ENCODE data around the gene ZNFX1. TPM values are rescaled to one million over a fixed set of nuclear protein-coding genes. Genes with fewer than 3 reads are reported as not detected.

Gene ZNFX1
- total RNA-seq (2014; rRNA removed; shearing (Covaris generic)) (46.5 and 50.7 TPM in 2 replicates), polyA plus RNA-seq (2016; fragmentation: Nextera tagmentation; extraction: Ambion mirVana) (47.3 and 49.2 TPM in 2 replicates)

GRCh38 chr20:49278036-49278817, at the start of gene ZNFX1:
ZNFX1 (minus strand) TSS chr20:49278057; CDS start chr20:49275839, 2,218 bp downstream.
- H2AFZ ChIP-seq, result peak within 1 kb of the TSS; percentile 73

GRCh38 chr20:49326026-49326425, 48.2 kb upstream of the ZNFX1 start:
- Histone ChIP-seq H3K4me1 (ENCODE audit: insufficient read depth) (peaks cover 19% of the 10 kb centered on the region), H3K27me3 (replicated peaks; ENCODE audit: insufficient read depth) (peaks cover 22% of the 10 kb centered on the region; the same call in 1 of the 2 replicates), H3K36me3 (ENCODE audit: low read depth) (no peaks in the 10 kb centered on the region), H2AFZ (no peak overlapping the region), H3K9ac (no peak overlapping the region; the same call in 1 of the 2 replicates), H3K4me2 (ENCODE audit: unreplicated experiment) (peak overlapping the region; percentile 44), H3K79me2 (ENCODE audit: insufficient read depth) (no peaks in the 10 kb centered on the region), H3K9me2 (ENCODE audit: insufficient read depth) (no peaks in the 10 kb centered on the region), H3K27ac (no peak overlapping the region; the same call in 1 of the 2 replicates), H3F3A (ENCODE audit: insufficient read depth) (peaks cover 20% of the 10 kb centered on the region), H3K4me3 (peak overlapping the region; percentile 30; the same call in 1 of the 2 replicates), H3K9me3 (ENCODE audit: low read depth) (no peaks in the 10 kb centered on the region), H4K20me1 (ENCODE audit: insufficient read depth) (no peaks in the 10 kb centered on the region)
- in situ Hi-C loops (cut with MboI), result loop anchor here (25.0 kb wide), 1 partner anchor 511 kb away; no protein-coding TSS in a partner anchor
- DNase-seq, result peak; percentile 86
- TF ChIP-seq EZH2 (IDR thresholded peaks at IDR 0.05; ENCODE audit: insufficient read depth, poor library complexity, severe bottlenecking) (no peak), EZH2phosphoT487 (IDR thresholded peaks at IDR 0.05; ENCODE audit: insufficient read depth, low read depth) (no peak)
- 0 to 1% methylated on average over 10 of the region's 10 CpGs for WGBS, 2 experiments (ENCODE audit: low coverage in 1 of 2, low lambda C conversion rate in 2 of 2, missing lambda C conversion rate in 2 of 2)

More at GRCh38 chr20:49278036-49278817, at the start of gene ZNFX1:
- TF ChIP-seq EZH2 (IDR thresholded peaks at IDR 0.05; ENCODE audit: insufficient read depth, poor library complexity, severe bottlenecking) (no peak), EZH2phosphoT487 (IDR thresholded peaks at IDR 0.05; ENCODE audit: insufficient read depth, low read depth) (no peak)
- 0 to 2% methylated on average over 30 to 64 of the region's 80 CpGs for WGBS, 2 experiments (ENCODE audit: low coverage in 1 of 2, low lambda C conversion rate in 2 of 2, missing lambda C conversion rate in 2 of 2)
- peak; percentile 100 for DNase-seq
- Histone ChIP-seq H4K20me1 (ENCODE audit: insufficient read depth) (peaks cover 34% of the 10 kb centered on the region), H3K27ac (peak within 1 kb of the TSS; percentile 87), H3K4me2 (ENCODE audit: unreplicated experiment) (peak within 1 kb of the TSS; percentile 98), H3K9me3 (ENCODE audit: low read depth) (no peaks in the 10 kb centered on the region), H3F3A (ENCODE audit: insufficient read depth) (peaks cover 52% of the 10 kb centered on the region), H3K9ac (peak within 1 kb of the TSS; percentile 98), H3K27me3 (replicated peaks; ENCODE audit: insufficient read depth) (no peaks in the 10 kb centered on the region), H3K4me1 (ENCODE audit: insufficient read depth) (peaks cover 38% of the 10 kb centered on the region), H3K79me2 (ENCODE audit: insufficient read depth) (peaks cover 92% of the 10 kb centered on the region), H3K4me3 (peak within 1 kb of the TSS; percentile 96), H3K9me2 (ENCODE audit: insufficient read depth) (no peaks in the 10 kb centered on the region), H3K36me3 (ENCODE audit: low read depth) (peaks cover 51% of the 10 kb centered on the region)
- in situ Hi-C loops (cut with MboI), result no loop called here

- Histone ChIP-seq H3K27ac (peak overlapping the region; percentile 44), H3K4me2 (ENCODE audit: unreplicated experiment) (no peak overlapping the region)
Measured at GRCh38 chr20:49324306-49324705, 46.4 kb upstream of the ZNFX1 start.

DNA sequence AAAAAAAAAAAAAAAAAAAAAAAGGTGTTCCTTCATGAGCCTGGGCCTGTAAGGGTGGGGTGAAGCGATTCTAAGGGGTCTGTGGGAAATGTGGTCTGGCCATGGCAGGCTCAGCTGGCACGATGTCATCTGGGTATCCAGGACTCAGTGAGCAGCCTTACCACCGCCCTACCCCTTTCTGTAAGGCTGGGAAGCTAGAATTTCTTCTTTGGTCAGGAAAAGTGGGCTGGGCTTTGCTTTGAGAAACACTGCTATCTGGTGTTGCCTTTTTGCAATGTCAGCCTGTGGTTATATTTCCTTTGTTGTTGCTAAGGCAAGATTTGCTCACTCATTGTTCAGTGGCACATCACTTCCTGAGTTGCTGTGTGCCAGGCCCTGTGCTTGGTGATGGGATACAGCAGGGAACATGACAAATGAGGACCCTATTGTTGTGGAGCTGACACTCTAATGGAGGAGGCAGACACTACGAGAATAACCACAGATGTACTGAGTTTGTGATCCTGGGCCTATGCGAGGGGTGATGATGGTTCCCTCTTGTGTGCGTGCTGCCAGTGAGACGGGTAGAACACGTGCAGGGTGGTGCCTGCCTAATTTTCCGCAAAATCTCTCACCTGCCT, 45.9 kb upstream of the ZNFX1 start:
- no peaks in the 10 kb centered on the region for H3K9me3 ChIP-seq (ENCODE audit: low read depth)
- H3K4me1 ChIP-seq (ENCODE audit: insufficient read depth), result peaks cover 24% of the 10 kb centered on the region
- in situ Hi-C loops (cut with MboI), result no loop called here
- no peaks in the 10 kb centered on the region for H3K36me3 ChIP-seq (ENCODE audit: low read depth)
- H2AFZ ChIP-seq, result peak overlapping the region; percentile 20
- TF ChIP-seq EZH2phosphoT487 (IDR thresholded peaks at IDR 0.05; ENCODE audit: insufficient read depth, low read depth), result no peak
- no peak for TF ChIP-seq EZH2 (IDR thresholded peaks at IDR 0.05; ENCODE audit: insufficient read depth, poor library complexity, severe bottlenecking)
- no peaks in the 10 kb centered on the region for H4K20me1 ChIP-seq (ENCODE audit: insufficient read depth)
- peaks cover 15% of the 10 kb centered on the region for H3K27me3 ChIP-seq (replicated peaks; ENCODE audit: insufficient read depth)
- no peak overlapping the region for H3K4me2 ChIP-seq (ENCODE audit: unreplicated experiment)
- H3K4me3 ChIP-seq, result no peak overlapping the region
- WGBS, 2 experiments (ENCODE audit: low coverage in 1 of 2, low lambda C conversion rate in 2 of 2, missing lambda C conversion rate in 2 of 2), result 33 to 34% methylated on average over 9 of the region's 9 CpGs
- peak overlapping the region; percentile 46 for H3K9ac ChIP-seq
- peak overlapping the region; percentile 44 for H3K27ac ChIP-seq
- no peaks in the 10 kb centered on the region for H3K9me2 ChIP-seq (ENCODE audit: insufficient read depth)
- H3F3A ChIP-seq (ENCODE audit: insufficient read depth), result peaks cover 20% of the 10 kb centered on the region
- H3K79me2 ChIP-seq (ENCODE audit: insufficient read depth), result no peaks in the 10 kb centered on the region
- peak; percentile 93 for DNase-seq

More at GRCh38 chr20:49324306-49324705, 46.4 kb upstream of the ZNFX1 start:
- TF ChIP-seq EZH2 (IDR thresholded peaks at IDR 0.05; ENCODE audit: insufficient read depth, poor library complexity, severe bottlenecking), result no peak
- TF ChIP-seq EZH2phosphoT487 (IDR thresholded peaks at IDR 0.05; ENCODE audit: insufficient read depth, low read depth), result no peak
- Histone ChIP-seq H2AFZ (peak overlapping the region; percentile 20; the same call in 1 of the 2 replicates), H3K36me3 (ENCODE audit: low read depth) (no peaks in the 10 kb centered on the region), H3F3A (ENCODE audit: insufficient read depth) (peaks cover 20% of the 10 kb centered on the region), H3K9ac (peak overlapping the region; percentile 28; the same call in 1 of the 2 replicates), H3K79me2 (ENCODE audit: insufficient read depth) (no peaks in the 10 kb centered on the region), H3K9me2 (ENCODE audit: insufficient read depth) (no peaks in the 10 kb centered on the region), H3K4me1 (ENCODE audit: insufficient read depth) (peaks cover 19% of the 10 kb centered on the region), H3K9me3 (ENCODE audit: low read depth) (no peaks in the 10 kb centered on the region), H3K4me3 (no peak overlapping the region), H4K20me1 (ENCODE audit: insufficient read depth) (no peaks in the 10 kb centered on the region), H3K27me3 (replicated peaks; ENCODE audit: insufficient read depth) (peaks cover 15% of the 10 kb centered on the region)
- DNase-seq, result no peak
- WGBS, 2 experiments (ENCODE audit: low coverage in 1 of 2, low lambda C conversion rate in 2 of 2, missing lambda C conversion rate in 2 of 2), result 97 to 100% methylated on average over 5 of the region's 5 CpGs
- in situ Hi-C loops (cut with MboI), result no loop called here

All from GM23248 (cell line).